OCI-LY7 (cell line): ENCODE results near the gene BAG5. TPM values are rescaled to one million over a fixed set of nuclear protein-coding genes. Genes with fewer than 3 reads are reported as not detected.

Experiments used
- BruUV-seq: library from RNA; stranded (reverse); fragments of 400-500 nt; replicated peaks from 2 replicates; lab custom pipeline; 2021; lab: Mats Ljungman, UMichigan
- CTCF ChIA-PET: fragments of 300-600 bp; sonication (Branson Sonifier 250); formaldehyde crosslinking; loops from one replicate; lab custom pipeline; 2022; ENCODE audit warnings: antibody characterized with exemption; ENCODE audit not compliant: unreplicated experiment; lab: Charles Lee
- POLR2A ChIA-PET: fragments of 300-600 bp; sonication (Branson Sonifier 250); formaldehyde crosslinking; loops from one replicate; lab custom pipeline; 2022; ENCODE audit warnings: antibody characterized with exemption; lab: Charles Lee
- DNase-seq: peaks from one replicate; pipeline ENCODE4 v3.0.0-alpha.2; 2015; ENCODE audit warnings: low spot score
- H2AFZ ChIP-seq: fragments of 200-600 bp; sonication (generic), shearing (Covaris generic); 2 replicates; pipeline ENCODE4 v1.6.1; 2014; ENCODE audit warnings: mild to moderate bottlenecking, antibody characterized with exemption, low read length, moderate library complexity
- H3K27ac ChIP-seq: fragments of 200-600 bp; sonication (generic); 2 replicates; pipeline ENCODE4 v1.5.1; 2014; ENCODE audit warnings: mixed run types, low read depth, mild to moderate bottlenecking, moderate library complexity, low read length, inconsistent platforms; ENCODE audit not compliant: poor library complexity, severe bottlenecking
- H3K36me3 ChIP-seq: fragments of 200-600 bp; sonication (generic); 2 replicates; pipeline ENCODE4 v1.6.1; 2014; ENCODE audit warnings: mild to moderate bottlenecking, antibody characterized with exemption, low read length, moderate library complexity, mixed read lengths; ENCODE audit not compliant: insufficient read depth
- H3K4me1 ChIP-seq: fragments of 200-600 bp; sonication (generic); 2 replicates; pipeline ENCODE4 v1.5.1; 2014; ENCODE audit warnings: mild to moderate bottlenecking, low read length; ENCODE audit not compliant: insufficient read depth, poor library complexity, severe bottlenecking
- H3K4me2 ChIP-seq: fragments of 200-600 bp; sonication (generic); 2 replicates; pipeline ENCODE4 v1.6.1; 2014; ENCODE audit warnings: mild to moderate bottlenecking, low read length
- H3K4me3 ChIP-seq: fragments of 200-600 bp; sonication (generic); 2 replicates; pipeline ENCODE4 v1.5.1; 2014; ENCODE audit warnings: mild to moderate bottlenecking, low read depth, low read length; ENCODE audit not compliant: poor library complexity, severe bottlenecking
- H3K79me2 ChIP-seq: fragments of 200-600 bp; sonication (generic); 2 replicates; pipeline ENCODE4 v1.6.1; 2016; ENCODE audit warnings: low read depth, mild to moderate bottlenecking, low read length, moderate library complexity, mixed read lengths; ENCODE audit not compliant: insufficient read depth
- H3K9me2 ChIP-seq: fragments of 200-600 bp; sonication (generic); 2 replicates; pipeline ENCODE4 v1.6.1; 2016; ENCODE audit warnings: mild to moderate bottlenecking, low read length, mixed read lengths; ENCODE audit not compliant: insufficient read depth
- H3K9me3 ChIP-seq: fragments of 200-600 bp; sonication (generic); 2 replicates; pipeline ENCODE4 v1.6.1; 2014; ENCODE audit warnings: mild to moderate bottlenecking, mixed run types, low read length, mixed read lengths
- H4K20me1 ChIP-seq: fragments of 200-600 bp; sonication (generic); 2 replicates; pipeline ENCODE4 v1.6.1; 2014; ENCODE audit warnings: mild to moderate bottlenecking, antibody characterized with exemption, low read length, moderate library complexity, mixed read lengths; ENCODE audit not compliant: insufficient read depth
- CTCF ChIP-seq: fragments of 200-600 bp; sonication (generic); conservative IDR thresholded peaks from 2 replicates; pipeline ENCODE4 v1.5.1; 2014; ENCODE audit warnings: mild to moderate bottlenecking, antibody characterized with exemption, low read length, moderate library complexity, mixed read lengths
- EZH2phosphoT487 ChIP-seq: fragments of 200-600 bp; sonication (generic); IDR thresholded peaks from 2 replicates; pipeline ENCODE4 v1.6.1; 2018; ENCODE audit warnings: low read depth, borderline replicate concordance, mild to moderate bottlenecking, mixed run types, antibody characterized with exemption, low read length, moderate library complexity, mixed read lengths
- intact Hi-C: fragments of 100-400 bp; cut with micrococcal nuclease; formaldehyde crosslinking; loops from one replicate; pipeline ENCODE4 v1.10.0; 2022; ENCODE audit not compliant: unreplicated experiment
- total RNA-seq, 2 experiments: library from RNA; depleted of rRNA in 1 of 2; stranded (reverse); fragments of >200 nt in 1 of 2; shearing (Covaris generic) in 1 of 2; gene quantifications; 2 replicates each; pipeline ENCODE4 v1.2.3, GENCODE V29; 2014 to 2022

The BAG5 gene
- total RNA-seq, 2 experiments from 2014 or later = 29.2 to 38.7 TPM

GRCh38 chr14:103561381-103562178 lies 877 bp downstream of the BAG5 start:
- Histone ChIP-seq H3K27ac (peak overlapping the region; percentile 71), H4K20me1 (peaks cover 40% of the 10 kb centered on the region), H3K9me3 (no peaks in the 10 kb centered on the region), H3K4me2 (peak overlapping the region; percentile 88), H2AFZ (peak overlapping the region; percentile 92; the same call in 1 of the 2 replicates), H3K79me2 (peaks cover 95% of the 10 kb centered on the region), H3K36me3 (peaks cover 43% of the 10 kb centered on the region), H3K4me1 (peaks cover 42% of the 10 kb centered on the region), H3K4me3 (peak overlapping the region; percentile 86), H3K9me2 (no peaks in the 10 kb centered on the region)
- TF ChIP-seq EZH2phosphoT487 = no peak
- TF ChIP-seq CTCF = no peak
- DNase-seq = peak; percentile 68
- no TSS peak for BruUV-seq
- ChIA-PET POLR2A (interaction anchor here (0.5 to 1.1 kb wide), 5 partner anchors 10 to 359 kb away, joined by 3 to 5 read pairs (median 3); partner anchors contain the start of gene TRMT61A), CTCF (interaction anchor here (0.6 to 1.4 kb wide), 4 partner anchors 17 to 463 kb away, joined by 3 to 4 read pairs (median 3); no protein-coding TSS in a partner anchor)
- intact Hi-C loops = loop anchor here (5.0 to 10.0 kb wide), 5 partner anchors 44 to 353 kb away; partner anchors contain the start of genes KLC1 and PPP1R13B

- Histone ChIP-seq H3K79me2 (peaks cover 89% of the 10 kb centered on the region), H3K36me3 (peaks cover 43% of the 10 kb centered on the region), H2AFZ (no peak overlapping the region), H3K4me1 (peaks cover 42% of the 10 kb centered on the region), H3K9me2 (no peaks in the 10 kb centered on the region), H3K4me3 (peak overlapping the region; percentile 86), H4K20me1 (peaks cover 40% of the 10 kb centered on the region), H3K9me3 (no peaks in the 10 kb centered on the region), H3K27ac (no peak overlapping the region), H3K4me2 (peak overlapping the region; percentile 88)
- TF ChIP-seq CTCF = no peak
- no peak for TF ChIP-seq EZH2phosphoT487
- ChIA-PET POLR2A (interaction anchor here (1.1 kb wide), 1 partner anchor 11 kb away, joined by 3 read pairs; no protein-coding TSS in a partner anchor), CTCF (interaction anchor here (1.2 kb wide), 1 partner anchor 32 kb away, joined by 3 read pairs; no protein-coding TSS in a partner anchor)
- intact Hi-C loops = loop anchor here (5.0 to 10.0 kb wide), 5 partner anchors 43 to 354 kb away; partner anchors contain the start of genes KLC1 and PPP1R13B
- DNase-seq = no peak
- BruUV-seq = no TSS peak
These were observed 1.8 kb downstream of the BAG5 start for GRCh38 chr14:103560691-103561090.
